Fibroblast of skin of abdomen (primary cell): ENCODE measurements around the gene TMCC1.
"Not testable (repeated sequence)": the region's sequence is repeated elsewhere in the genome, so short reads cannot be mapped to it uniquely, and the experiment has no call there.

ENCODE experiments used
- DNase-seq: peaks from one replicate; pipeline ENCODE4 v3.0.0-alpha.2; 2013

TMCC1 gene

DNA sequence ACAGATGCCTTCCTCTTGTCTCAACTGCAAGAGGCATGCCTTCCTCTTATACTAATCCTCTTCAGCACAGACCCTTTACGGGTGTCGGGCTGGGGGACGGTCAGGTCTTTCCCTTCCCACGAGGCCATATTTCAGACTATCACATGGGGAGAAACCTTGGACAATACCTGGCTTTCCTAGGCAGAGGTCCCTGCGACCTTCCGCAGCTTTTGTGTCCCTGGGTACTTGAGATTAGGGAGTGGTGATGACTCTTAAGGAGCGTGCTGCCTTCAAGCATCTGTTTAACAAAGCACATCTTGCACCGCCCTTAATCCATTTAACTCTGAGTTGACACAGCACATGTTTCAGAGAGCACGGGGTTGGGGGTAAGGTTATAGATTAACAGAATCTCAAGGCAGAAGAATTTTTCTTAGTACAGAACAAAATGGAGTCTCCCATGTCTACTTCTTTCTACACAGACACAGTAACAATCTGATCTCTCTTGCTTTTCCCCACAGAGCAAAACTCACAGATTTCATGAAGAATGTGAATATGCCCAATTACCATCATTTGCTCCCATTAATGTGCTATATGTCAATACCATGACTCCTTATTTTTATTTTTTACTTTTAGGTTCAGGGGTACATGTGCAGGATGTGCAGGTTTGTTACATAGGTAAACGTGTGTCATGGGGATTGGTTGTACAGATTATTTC is 251.8 kb downstream of the TMCC1 start:
- DNase-seq, result not testable (repeated sequence)

DNA sequence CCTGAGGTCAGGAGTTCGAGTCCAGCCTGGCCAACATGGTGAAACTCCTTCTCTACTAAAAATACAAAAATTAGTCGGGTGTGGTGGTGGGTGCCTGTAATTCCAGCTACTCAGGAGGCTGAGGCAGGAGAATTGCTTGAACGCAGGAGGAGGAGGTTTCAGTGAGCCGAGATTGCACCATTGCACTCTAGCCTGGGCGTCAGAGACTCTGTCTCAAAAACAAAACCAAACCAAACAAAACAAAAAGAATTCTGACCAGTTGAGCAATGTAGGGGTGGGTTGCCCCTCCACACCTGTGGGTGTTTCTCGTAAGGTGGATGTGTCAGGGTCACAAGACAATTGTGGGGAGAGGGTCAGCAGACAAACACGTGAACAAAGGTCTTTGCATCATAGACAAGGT is 252.5 kb downstream of the TMCC1 start:
- not testable (repeated sequence) for DNase-seq

DNA sequence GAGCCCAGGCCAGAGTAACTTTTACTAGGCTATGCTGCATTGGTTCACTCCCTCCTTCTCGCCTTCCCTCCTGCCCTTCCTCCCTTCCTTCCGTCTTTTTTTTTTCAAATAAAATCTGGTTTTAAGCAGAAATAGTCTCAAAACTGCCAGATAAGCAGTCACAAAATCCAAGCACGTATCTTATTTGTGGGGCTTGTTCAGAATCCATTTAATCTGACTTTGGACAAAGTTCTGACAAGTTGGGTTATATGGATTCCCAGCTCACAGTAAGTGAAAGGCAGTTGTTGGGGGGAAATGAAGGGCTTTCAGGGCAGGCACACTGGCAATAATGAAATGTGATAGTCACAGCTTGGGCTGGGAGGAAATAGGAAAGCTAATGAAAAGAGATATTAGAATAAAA is 255.0 kb downstream of the TMCC1 start:
- no peak for DNase-seq

DNA sequence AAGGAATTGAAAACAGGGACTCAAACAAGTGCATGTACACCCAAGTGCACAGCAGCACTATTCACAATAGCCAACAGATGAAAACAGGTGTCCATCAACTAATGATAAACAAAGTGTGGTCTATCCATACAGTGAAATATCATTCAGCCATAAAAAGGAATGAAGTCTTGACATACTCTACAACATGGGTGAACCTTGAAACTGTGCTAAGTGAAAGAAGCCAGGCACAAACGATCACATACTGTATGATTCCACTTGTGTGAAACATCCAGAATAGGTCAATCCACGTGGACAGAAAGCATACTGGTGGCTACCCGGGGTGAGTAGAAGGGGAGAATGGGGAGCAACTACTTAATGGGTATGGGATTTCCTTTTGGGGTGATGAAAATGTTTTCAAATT is 257.4 kb downstream of the TMCC1 start:
- no peak for DNase-seq

DNA sequence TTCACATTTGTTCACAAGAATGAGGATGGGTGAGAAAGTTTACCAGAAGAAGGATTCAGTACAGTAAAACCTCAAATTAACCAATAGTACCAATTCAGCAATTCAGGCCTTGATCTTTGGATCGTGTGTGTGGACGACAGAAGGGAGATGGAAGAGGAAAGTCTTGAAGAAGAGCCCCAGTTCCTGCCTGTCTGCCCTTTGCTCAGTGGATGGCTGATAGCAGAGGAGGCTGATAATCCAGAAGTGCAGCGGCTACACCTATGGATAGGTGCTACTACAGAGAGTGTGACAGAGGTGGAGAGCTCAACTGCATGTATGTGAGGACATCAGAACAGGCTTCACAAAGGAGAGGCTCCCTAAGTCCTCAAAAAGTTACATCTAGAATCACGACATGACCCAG is 257.9 kb downstream of the TMCC1 start:
- no peak for DNase-seq

DNA sequence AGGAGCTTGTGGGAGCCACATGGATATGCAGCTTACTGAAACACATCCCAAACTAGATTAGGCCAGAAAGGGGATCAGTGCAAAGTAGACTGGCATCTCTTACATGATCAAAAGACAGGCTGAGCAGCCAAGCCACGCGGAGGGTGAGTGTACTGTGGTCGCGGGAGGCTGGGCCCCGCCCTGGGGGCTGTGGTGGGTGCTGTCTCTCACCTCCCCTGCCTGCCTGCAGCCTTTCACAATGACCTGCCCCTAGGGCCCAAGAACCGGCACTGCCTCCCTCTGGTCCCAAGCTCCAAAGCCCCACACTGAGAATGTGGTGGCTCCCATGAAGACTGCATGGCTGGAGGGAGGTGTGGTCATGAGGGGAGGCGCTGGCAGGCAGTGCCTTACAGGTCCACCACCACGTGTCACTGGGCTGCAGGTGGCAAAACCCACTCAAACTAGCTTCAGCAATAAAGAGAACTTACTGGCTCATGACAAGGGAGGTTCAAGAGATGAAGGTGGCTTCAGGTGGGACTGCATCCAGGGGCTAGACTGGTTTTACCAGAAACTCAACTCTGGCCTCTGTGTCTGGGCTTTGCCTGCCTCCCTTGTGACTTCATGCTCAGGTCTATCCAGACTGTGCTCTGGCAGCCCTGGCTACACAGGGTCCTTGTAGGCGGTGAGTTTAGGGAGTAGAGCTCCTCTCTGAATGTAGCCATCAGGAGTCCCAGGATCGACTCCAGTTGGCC is 259.6 kb downstream of the TMCC1 start:
- no peak for DNase-seq

DNA sequence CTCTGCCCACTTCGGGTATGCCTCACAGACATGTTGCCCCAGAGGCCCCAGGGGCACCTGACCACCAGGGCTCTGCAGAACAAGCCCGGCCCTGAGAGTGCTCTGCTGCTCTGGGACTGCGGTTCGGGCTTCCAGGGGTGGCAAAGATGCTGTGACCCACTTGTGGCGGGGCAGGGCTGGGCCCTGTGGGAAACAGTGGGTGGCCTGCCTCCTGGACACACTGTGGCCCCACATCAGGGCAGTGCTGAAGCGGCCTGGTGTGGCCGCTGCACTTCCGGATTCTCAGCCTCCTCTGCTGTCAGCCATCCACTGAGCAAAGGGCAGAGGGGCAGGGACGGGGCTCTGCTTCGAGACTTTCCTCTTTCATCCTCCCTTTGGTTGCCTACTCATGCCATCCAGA is 260.5 kb downstream of the TMCC1 start:
- no peak for DNase-seq

DNA sequence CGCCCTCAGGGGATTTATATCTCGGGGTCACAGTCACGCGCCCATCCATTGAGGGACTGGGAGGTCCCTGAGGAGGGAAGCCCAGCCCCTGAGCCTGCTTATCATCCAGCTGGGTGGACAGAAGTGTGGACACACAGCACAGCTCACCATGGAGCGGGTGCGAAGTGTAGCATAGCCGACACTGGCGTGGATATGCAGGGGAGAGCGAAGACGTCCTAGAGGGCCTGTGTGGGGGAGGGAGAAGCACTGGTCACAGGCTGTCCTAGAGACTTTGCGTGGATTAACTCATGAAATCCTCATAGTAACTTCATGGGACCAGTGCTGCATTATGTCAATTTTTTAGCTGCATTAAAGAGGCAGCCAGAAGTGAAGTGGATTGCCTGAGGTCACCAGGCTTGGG is 261.0 kb downstream of the TMCC1 start:
- DNase-seq, result no peak

DNA sequence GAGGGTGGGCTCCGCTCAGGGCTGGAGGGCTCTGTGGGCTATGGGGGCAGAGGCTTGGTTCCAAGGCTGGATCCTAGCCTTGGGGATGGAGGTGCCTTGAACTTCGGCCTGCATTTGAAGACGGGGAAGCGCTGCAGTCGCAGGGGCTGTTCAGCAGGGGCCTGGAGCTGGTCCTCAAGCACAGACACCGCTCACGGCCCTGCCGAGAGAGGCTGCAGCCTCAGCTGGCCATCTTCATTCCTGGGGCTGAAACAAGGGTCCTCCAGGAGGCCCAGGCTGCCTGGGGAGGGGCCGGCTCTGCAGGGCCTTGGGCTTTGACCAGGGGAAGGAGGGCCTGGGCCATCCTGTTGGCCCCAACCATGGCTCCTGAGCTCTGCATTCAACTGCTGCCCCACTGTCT is 261.5 kb downstream of the TMCC1 start:
- DNase-seq, result no peak

DNA sequence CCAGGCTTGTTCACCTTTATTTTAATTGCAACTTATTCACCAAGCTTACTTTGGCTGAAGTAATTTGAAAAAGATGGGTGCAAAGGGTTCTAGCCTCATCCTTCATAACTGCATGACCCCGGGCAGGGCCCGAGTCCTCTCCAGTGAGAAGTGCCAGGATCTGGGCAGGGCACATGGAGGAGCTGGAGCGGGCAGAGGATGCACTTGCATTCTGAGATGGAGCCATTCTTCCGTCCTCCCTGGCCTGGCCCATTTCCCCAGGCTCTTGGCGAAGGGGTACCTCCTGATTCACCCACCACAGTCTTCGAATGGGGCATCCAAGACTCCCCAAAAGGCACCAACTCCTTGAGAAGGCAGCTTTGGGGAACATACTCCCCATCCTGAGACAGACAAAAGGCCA is 264.5 kb downstream of the TMCC1 start:
- DNase-seq, result no peak

DNA sequence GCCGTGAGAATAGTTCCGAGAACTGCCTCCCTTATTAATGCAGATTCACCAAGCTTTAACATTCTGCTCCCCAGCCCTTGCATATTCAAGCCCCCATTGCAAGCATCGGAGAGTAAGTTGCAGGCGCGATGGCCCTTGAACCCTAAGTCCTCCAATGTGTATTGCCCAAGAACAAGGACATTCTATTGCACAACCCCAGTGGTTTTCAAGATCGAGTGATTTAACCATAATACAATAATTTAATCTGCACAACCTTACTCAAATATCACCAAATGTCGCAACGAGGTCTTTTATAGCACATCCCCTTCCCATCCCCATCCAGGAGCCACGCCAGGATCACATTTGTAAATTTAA is 265.4 kb downstream of the TMCC1 start:
- no peak for DNase-seq

DNA sequence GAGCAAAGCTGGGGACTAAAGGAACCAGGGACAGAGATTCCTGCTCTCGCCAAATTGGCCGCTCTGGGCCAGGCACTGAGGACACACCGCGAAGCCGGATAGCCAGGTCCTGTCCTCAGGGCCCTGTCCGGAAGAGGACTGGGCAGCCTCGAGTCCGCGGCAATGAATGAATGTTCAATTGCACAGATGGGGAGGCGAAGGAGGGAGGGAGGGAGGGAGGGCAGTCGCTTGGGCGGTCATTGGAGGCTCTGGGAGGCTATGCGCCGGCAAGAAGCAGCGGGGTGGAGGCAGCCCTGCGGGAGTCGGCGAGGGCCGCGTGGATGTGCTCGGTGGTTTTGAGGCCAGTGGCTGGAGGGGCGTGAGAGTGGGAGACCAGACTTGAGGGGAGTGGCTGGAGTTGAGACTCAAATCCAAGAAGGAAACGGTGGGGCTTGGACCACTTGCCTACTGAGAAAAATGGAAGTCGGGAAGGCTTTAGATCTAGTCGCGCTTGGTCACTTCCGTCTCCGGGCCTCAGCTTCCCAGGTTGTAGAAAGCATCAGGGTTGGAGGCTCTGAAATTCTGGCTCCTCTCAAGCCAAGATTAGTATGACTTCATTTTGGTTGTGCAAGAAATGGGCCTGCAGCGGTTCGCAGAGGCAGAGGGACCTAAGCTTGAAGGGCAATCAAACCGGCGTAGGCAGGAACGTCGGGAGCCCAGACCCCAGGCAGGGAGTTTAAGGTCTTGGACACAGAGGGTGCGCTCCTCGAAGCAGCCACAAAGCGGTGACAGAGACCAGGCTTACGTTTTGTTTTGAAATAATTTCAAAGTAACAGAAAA is 266.0 kb downstream of the TMCC1 start:
- DNase-seq, result peak; percentile 74

DNA sequence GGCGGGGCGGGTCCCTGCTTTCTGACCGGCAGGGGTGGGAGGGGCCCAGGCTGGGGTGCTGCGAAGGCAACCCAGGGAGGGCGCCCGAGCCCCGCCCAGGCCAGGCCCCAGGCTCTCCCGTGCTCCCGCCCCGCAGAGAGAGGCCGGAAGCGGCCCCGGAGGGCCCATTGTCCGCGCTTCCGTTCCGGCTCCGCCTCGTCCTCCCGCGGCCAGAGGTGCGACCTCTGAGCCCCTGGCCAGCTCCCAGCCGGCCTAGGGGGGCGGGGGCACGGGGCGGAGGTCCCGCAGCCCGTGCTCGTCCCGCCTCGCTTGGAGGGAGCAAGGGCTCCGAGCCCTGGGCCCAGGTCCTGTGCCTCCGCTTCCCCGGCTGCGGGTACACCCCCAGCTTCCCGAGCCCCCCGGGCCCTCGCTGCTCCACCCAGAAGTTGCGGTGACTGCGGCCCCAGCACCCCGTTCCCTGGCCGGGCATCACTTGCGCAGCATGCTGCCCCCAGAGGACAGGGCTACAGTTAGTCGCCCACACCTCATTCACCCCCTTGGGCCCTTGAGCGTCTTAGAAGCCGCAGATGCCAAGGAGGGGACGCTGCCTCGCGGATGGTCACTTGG is 266.7 kb downstream of the TMCC1 start:
- peak; percentile 80 for DNase-seq

DNA sequence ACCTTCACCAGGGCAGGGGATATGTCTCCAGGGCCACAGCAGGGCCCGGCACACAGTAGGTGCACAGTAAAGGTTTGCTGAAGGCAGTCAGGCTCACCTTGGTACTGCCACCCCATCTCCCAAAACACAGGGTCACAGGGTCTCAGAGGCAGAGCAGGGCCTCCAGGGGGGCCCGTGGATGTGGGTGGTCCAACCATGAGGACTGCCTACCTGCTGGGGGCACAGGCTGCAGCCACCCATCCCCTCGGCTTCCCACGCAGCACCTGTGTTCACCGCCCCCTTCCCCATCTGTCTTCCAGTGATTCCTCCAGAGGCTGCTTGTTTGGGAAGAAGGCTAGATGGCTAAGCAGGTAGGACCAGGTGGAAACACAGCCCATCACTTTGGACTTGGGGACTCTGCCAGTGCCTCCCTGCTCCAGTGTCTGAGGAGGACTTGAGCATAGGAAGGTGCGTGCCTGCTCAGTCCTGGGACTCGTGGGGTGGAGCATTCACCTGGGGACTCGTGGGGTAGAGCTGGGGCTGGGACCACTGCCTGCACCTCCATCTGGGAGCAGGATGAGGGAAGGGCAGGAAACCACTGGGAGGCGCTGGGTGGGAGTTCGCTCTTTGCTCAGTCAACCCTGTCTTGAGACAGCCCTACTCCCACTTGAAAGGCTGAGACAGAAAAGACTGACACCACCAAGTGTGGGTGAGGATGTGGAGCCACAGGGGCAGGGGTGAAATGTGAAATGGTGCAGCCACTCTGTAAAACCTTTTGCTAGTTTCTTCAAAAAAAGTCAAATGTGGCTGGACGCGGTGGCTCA is 268.2 kb downstream of the TMCC1 start:
- no peak for DNase-seq

DNA sequence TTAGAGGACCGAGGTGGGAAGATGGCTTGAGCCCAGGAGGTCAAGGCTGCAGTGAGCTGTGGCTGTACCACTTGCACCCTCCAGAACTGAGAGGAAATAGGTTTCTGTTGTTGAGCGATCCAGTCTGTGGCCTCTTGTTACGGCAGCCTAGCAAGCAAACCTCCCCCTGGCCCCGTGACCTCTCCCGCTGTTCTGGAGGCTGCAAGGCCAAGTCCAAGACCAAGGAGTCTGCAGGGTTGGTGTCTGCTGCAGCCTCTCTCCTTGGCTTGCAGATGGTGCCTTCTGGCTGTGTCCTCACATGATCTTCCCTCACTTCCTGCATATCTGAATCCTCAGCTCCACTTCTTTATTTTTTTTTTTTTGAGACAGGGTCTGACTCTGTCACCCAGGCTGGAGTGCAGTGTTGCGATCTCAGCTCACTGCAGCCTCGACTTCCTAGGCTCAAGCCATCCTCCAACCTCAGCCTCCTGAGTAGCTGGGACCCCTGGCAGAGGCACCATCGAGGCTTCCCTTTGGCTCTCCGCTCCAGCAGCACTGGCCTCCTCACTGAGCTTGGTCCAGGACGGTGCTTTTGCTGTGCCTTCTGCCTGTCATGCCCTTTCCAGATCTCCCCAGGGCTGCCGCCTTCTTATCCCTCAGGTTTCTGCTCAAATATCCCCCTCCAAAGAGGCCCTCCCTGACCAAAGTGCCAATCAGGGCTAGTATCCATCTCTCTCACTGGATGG is 269.0 kb downstream of the TMCC1 start:
- DNase-seq, result no peak

DNA sequence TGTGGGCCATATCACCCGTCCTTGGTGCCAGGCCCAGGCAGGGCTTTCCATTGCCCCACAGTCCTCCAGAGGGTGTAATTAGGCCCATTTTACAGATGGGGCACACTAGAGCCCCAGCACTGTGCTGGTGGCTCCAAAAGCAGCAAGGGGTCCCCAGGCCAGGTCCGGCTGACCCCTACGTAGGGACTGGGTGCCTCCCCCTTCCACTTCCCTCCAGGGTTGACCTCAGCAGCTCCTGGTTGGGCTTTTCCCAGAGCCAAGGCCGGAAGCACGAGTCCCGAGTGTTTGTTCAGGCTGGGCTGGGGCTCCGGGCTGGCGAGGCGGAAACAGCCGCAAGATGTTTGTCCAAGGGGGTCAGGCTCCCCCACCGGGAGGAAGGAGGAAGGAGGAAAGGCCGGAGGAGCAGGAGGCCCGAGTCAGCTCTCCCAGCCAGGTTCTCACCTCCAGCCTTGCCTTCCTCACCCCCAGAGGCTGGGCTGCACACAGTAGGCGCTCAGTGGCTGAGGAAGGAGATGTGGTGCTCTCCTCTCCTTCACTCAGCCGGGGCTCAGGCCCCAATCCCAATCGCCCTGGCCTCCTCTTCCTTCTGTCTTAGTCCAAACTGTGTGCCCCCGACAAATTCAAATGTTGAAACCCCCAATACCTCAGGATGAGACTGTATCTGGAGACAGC is 269.9 kb downstream of the TMCC1 start:
- no peak for DNase-seq

DNA sequence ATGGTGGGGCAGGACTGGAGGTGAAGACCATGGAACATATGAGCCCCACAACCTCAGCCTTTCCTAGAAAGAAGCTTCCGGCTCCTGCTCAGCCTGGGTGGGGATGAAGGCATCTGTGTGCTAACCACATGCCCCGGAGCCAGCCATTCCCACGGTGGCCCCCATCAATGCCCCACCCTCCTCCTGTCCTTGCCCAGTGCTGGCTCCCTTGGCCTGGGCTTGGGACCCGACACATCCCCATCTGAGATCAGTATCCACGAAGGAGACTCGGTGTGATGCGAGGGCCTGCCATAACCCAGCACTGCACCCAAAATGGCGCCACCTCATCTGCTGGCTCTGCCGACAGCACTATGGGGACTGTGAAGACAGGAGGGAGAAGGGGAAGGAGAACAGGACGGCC is 270.6 kb downstream of the TMCC1 start:
- no peak for DNase-seq

DNA sequence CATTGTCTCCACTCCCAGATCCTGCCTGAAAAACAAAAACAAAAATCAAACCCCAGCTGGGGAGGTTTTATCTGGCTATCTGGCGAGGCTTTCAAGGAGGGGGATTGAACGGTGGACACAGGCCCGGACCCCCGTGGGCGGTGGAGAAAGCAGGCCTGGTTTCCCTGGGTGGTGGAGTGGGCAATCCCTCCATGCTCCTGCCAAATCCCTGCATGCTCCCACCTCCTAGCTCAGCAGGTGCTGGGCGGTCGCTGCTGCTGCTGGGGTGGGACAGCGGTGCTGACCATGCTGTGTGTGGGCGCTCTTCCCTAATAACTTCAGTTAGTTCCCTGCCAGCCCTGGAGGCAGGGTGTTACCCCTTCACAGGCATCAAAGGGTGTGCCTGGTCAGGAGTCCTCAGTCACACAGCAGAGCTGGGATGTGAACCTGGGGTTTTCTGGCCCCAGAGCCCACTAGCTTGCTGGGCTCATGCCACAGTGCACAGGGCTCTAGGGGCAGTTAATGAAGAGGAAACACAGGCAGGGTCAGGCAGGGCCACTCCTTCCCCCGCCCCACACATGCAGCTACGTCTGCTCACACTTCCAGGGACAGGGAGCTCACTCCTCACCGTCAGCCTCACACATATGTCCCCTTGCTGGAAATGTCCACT is 271.2 kb downstream of the TMCC1 start:
- DNase-seq, result no peak

DNA sequence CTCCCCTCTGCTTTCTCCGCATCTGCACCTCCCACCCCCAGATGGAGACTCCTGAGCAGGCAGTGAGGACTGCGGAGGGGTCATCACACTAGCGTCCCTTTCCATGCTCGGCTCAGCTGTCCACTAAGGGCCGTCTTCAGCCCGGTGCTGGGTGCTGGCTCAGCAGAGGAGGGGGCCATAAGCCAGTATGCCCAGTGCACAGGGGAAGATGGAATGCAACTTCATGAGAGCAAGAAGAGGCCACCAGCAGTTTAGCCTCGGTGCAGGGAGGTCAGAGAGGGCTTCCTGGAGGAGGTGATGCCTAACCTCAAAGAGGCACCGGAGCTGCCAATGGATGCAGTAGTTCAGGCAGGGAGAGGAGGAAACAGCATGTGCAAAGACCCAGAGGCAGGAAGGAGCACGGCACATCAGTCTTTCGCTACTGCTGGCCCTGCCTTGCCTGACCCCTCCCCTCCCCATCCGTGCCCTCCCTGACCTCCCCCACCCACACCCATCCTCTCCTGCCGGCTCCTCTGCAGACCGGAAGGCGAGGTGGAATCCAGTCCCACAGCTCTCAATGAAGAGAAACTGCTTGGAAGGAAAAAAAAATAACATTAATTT is 271.8 kb downstream of the TMCC1 start:
- DNase-seq, result no peak
